ENCODE results near the gene LDLR. TPM values are rescaled to one million over a fixed set of nuclear protein-coding genes. Genes with fewer than 3 reads are reported as not detected.

The LDLR gene
- total RNA-seq, 4 donors from 2014 or later = 75.7 to 209 (median 156) TPM

- H3K4me3 ChIP-seq = no peak overlapping the region
- no peaks in the 10 kb centered on the region for H3K27me3 ChIP-seq
- no peak for DNase-seq
- TF ChIP-seq POLR2A (IDR thresholded peaks at IDR 0.05) = no peak
- peaks cover 0 to 59% (median 0%) of the 10 kb centered on the region in 3 donors for H3K36me3 ChIP-seq
- peak overlapping the region in 2 of 4 donors; percentile 30 to 33 for H3K27ac ChIP-seq
- H3K9me3 ChIP-seq = no peaks in the 10 kb centered on the region
- H3K4me1 ChIP-seq = no peaks in the 10 kb centered on the region
Observed at GRCh38 chr19:11169896-11170678, 80.8 kb downstream of the LDLR start.

- no peak for DNase-seq
- TF ChIP-seq CTCF (IDR thresholded peaks at IDR 0.05) = no peak
- TF ChIP-seq POLR2A (IDR thresholded peaks at IDR 0.05) = no peak
- Histone ChIP-seq H3K27me3 (no peaks in the 10 kb centered on the region), H3K4me3 (no peak overlapping the region), H3K4me1 (no peaks in the 10 kb centered on the region), H3K36me3 (peaks cover 0 to 68% (median 0%) of the 10 kb centered on the region in 3 donors), H3K27ac (no peak overlapping the region), H3K9me3 (no peaks in the 10 kb centered on the region)
Observed at GRCh38 chr19:11171144-11171543, 81.9 kb downstream of the LDLR start.

GRCh38 chr19:11172576-11172975 lies 83.3 kb downstream of the LDLR start:
- H3K27ac ChIP-seq = no peak overlapping the region
- H3K36me3 ChIP-seq = peaks cover 0 to 80% (median 0%) of the 10 kb centered on the region in 3 donors
- TF ChIP-seq CTCF (IDR thresholded peaks at IDR 0.05) = no peak
- TF ChIP-seq POLR2A (IDR thresholded peaks at IDR 0.05) = no peak
- H3K4me3 ChIP-seq = no peak overlapping the region
- H3K4me1 ChIP-seq = no peaks in the 10 kb centered on the region
- no peaks in the 10 kb centered on the region for H3K9me3 ChIP-seq
- DNase-seq = no peak
- no peaks in the 10 kb centered on the region for H3K27me3 ChIP-seq

GRCh38 chr19:11173516-11174155 lies 84.4 kb downstream of the LDLR start:
- H3K9me3 ChIP-seq = no peaks in the 10 kb centered on the region
- no peak overlapping the region for H3K27ac ChIP-seq
- no peak for TF ChIP-seq POLR2A (IDR thresholded peaks at IDR 0.05)
- TF ChIP-seq CTCF (IDR thresholded peaks at IDR 0.05) = no peak
- peaks cover 0 to 85% (median 0%) of the 10 kb centered on the region in 3 donors for H3K36me3 ChIP-seq
- no peak overlapping the region for H3K4me3 ChIP-seq
- DNase-seq = no peak
- H3K4me1 ChIP-seq = no peaks in the 10 kb centered on the region
- H3K27me3 ChIP-seq = no peaks in the 10 kb centered on the region

GRCh38 chr19:11174336-11174735 lies 85.1 kb downstream of the LDLR start:
- H3K4me3 ChIP-seq = no peak overlapping the region
- DNase-seq = no peak
- H3K4me1 ChIP-seq = peaks cover 0 to 3% (median 0%) of the 10 kb centered on the region in 4 donors
- H3K9me3 ChIP-seq = no peaks in the 10 kb centered on the region
- H3K27ac ChIP-seq = no peak overlapping the region
- no peaks in the 10 kb centered on the region for H3K27me3 ChIP-seq
- TF ChIP-seq POLR2A (IDR thresholded peaks at IDR 0.05) = no peak
- no peak for TF ChIP-seq CTCF (IDR thresholded peaks at IDR 0.05)
- H3K36me3 ChIP-seq = peaks cover 0 to 79% (median 0%) of the 10 kb centered on the region in 3 donors

GRCh38 chr19:11175920-11176319 lies 86.7 kb downstream of the LDLR start:
- no peak overlapping the region for H3K27ac ChIP-seq
- H3K36me3 ChIP-seq = peaks cover 0 to 64% (median 0%) of the 10 kb centered on the region in 3 donors
- no peaks in the 10 kb centered on the region for H3K9me3 ChIP-seq
- H3K4me3 ChIP-seq = no peak overlapping the region
- TF ChIP-seq POLR2A (IDR thresholded peaks at IDR 0.05) (no peak), CTCF (IDR thresholded peaks at IDR 0.05) (no peak)
- H3K27me3 ChIP-seq = no peaks in the 10 kb centered on the region
- H3K4me1 ChIP-seq = peaks cover 0 to 13% (median 5%) of the 10 kb centered on the region in 4 donors
- no peak for DNase-seq
